HG02642 (cell line): ENCODE data around the gene CRHR1.

Source experiments
- ATAC-seq: cut with Tn5 transposase; IDR thresholded peaks from one replicate; pipeline ENCODE4 v1.9.1; 2021; ENCODE audit warnings: mild to moderate bottlenecking; ENCODE audit not compliant: unreplicated experiment, poor library complexity

CRHR1 gene

DNA sequence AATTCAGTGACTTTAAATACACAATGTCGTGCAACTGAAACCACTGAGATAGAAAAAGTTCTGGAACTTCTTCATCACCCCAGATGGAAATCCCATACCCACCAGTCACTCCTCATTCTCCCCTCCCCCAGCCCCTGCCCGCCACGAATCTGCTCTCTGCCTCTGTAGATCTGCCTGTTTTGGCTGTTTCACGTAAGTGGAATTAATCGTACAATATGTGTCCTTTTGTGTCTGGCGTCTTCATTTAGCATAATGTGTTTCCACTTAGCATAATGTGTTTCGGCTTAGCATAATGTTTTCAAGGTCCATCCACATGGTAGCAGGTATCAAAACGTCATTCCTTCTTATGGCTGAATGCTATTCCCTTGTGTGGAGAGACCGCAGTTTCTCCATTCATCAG, 57.1 kb downstream of the CRHR1 start:
- ATAC-seq = no peak

DNA sequence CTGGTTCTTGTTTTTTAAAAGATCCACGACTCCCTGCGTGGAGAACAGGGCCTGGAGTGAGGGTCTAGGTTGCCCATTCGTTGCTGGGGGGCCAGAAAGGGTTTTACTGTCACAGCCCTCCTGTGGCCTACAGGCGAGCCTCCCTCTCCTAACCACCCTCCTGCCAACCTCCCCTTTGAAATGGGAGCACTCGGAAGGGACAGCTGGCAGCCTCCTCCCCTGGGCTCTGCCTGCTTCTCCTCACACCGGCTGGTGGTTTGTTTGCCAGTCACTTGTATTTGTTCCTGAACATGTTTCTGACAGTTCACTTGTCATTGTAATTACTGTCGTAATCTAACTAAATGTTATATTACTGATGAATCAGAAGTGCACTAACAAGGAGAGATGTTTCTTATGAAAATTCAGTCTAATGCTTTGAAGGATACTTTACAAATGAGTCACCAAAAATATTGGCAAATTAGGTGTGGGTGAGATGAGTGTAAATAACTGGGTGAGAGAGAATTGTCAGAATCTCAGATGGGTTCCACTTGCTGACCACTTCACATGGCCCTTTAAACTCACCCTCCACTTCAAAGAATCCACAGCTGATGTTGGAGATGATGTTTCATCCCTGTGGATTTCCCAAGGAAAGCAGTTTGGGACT, 57.9 kb downstream of the CRHR1 start:
- no peak for ATAC-seq

DNA sequence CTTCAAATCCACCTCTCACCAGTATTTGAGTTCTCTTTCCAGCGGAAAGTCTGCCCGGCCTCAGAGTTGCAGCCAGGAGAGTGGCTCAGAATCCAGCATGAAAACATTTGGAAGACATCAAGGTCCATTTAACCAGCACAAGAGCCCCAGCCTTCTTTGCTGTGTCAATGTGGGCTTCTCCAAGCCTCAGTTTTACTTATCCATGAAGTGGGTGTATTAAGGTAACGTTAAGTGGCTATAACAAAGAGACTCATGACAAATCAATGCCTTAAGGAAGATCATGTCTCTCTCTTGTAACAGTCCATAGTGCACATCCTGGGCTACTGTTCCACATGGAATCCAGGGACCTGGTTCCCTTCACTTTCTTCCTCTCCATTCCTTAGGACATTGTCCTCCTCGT, 59.6 kb downstream of the CRHR1 start:
- no peak for ATAC-seq

DNA sequence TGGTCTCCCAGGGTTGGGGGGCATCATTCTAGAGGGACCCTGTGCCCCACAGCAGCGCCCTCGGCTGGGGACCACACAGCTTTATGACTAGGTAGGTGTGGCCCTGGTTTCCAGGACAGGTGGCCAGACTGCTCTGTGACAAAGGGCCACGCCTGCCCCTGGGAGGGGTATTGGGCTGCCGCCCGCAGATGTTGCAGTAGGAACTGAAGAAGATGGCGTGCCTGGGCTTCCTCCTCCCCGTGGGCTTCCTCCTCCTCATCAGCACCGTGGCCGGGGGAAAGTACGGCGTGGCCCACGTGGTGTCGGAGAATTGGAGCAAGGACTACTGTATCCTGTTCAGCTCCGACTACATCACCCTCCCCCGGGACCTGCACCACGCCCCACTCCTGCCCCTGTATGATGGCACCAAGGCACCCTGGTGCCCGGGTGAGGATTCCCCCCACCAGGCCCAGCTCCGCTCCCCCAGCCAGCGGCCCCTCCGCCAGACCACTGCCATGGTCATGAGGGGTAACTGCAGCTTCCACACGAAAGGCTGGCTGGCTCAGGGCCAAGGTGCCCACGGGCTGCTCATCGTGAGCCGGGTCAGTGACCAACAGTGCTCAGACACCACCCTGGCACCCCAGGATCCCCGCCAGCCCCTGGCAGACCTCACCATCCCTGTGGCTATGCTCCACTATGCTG, 60.7 kb downstream of the CRHR1 start, which contains the start of gene SPPL2C:
Gene SPPL2C (plus strand): TSS at position 187 of the 681 bp plus-strand sequence. CDS start 26 bp downstream, at position 213.
- ATAC-seq = no peak

DNA sequence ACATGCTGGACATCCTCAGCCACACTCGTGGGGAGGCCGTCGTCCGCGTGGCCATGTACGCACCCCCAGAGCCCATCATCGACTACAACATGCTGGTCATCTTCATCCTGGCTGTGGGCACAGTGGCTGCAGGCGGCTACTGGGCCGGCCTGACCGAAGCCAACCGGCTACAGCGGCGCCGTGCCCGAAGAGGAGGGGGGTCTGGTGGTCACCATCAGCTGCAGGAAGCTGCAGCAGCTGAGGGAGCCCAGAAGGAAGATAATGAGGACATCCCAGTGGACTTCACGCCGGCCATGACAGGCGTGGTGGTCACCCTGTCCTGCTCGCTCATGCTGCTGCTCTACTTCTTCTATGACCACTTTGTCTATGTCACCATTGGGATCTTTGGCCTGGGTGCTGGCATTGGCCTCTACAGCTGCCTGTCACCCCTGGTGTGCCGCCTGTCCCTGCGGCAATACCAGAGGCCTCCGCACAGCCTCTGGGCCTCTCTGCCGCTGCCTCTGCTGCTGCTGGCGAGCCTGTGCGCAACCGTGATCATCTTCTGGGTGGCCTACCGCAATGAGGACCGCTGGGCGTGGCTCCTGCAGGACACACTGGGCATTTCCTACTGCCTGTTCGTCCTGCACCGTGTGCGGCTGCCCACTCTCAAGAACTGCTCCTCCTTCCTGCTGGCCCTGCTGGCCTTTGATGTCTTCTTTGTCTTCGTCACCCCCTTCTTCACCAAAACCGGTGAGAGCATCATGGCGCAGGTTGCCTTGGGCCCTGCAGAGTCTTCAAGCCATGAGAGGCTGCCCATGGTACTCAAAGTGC, 61.5 kb downstream of the CRHR1 start:
- no peak for ATAC-seq

DNA sequence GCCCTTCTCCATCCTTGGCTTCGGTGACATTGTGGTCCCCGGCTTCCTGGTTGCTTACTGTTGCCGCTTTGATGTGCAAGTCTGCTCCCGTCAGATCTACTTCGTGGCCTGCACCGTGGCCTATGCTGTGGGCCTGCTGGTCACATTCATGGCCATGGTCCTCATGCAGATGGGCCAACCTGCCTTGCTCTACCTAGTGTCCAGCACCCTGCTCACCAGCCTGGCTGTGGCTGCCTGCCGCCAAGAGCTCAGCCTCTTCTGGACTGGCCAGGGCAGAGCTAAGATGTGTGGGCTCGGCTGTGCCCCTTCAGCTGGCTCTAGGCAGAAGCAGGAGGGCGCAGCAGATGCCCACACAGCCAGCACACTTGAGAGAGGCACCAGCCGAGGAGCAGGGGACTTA, 62.1 kb downstream of the CRHR1 start:
- ATAC-seq = no peak

DNA sequence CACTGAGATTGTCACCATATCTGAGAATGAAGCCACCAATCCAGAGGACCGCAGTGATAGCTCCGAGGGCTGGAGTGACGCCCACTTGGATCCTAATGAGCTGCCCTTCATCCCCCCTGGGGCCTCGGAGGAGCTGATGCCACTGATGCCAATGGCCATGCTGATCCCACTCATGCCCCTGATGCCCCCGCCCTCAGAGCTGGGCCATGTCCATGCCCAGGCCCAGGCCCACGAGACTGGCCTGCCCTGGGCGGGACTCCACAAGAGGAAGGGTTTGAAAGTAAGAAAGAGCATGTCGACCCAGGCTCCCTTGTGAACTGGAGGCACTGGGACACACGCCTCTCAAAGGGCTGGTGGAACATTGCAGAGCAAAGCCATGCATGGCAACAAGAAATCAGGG, 62.5 kb downstream of the CRHR1 start:
- no peak for ATAC-seq

DNA sequence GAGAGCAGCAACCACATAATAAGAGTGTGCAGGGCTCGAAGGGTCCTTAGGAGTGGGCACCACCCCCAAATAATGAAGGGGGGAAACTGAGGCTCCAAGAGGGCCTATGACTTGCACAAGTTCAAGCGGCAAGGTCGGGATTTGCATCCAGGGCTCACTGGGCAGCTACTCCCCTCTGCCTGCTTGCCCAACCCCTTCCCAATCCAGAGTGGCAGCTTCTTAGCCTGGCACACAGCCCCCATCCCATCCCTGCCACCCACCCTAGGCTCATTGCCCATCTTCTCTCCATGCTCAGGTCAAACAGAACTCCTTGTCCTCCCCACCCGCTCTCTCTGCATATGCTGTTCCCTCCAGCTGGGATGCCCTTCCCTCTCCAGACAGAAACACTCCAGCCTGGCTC, 63.0 kb downstream of the CRHR1 start:
- ATAC-seq = no peak

DNA sequence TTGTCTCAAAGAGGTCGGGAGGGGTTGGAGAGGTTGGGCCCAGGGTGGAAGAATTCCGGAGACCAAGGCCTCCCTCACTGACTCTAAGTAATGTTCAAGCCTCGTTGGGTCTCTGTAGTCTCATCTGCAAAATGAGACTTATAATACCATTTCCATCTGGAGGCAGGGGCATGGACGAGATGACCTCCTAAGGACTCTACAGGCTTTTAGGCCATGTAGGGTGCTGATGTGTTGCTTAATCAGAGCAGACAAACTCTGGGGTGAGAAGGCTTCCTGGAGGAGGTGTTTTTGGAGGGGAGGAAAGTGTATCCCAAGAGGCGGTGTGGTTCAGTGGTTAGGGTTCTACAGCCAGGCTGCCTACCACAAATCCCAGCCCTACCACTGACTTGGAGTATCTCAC, 63.6 kb downstream of the CRHR1 start:
- no peak for ATAC-seq

DNA sequence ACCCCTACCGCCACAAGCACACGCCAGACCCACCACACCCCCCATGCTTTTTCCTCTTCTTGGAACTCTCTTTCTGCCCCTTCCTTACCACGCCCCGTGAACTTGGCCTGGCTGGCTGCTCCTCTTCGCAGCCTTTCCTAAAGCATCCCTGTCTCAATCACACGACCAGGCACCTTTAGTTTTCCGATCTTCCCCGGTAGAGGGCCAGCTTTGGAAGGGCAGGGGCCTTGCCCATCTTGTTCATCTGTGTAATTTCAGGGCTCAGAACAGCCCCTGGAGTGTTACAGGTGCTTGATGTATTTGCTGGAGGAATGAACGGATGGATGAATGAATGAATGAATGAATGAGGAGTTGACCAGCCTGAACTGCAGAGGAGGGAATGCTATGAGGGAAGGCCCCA, 64.3 kb downstream of the CRHR1 start:
- ATAC-seq = no peak

DNA sequence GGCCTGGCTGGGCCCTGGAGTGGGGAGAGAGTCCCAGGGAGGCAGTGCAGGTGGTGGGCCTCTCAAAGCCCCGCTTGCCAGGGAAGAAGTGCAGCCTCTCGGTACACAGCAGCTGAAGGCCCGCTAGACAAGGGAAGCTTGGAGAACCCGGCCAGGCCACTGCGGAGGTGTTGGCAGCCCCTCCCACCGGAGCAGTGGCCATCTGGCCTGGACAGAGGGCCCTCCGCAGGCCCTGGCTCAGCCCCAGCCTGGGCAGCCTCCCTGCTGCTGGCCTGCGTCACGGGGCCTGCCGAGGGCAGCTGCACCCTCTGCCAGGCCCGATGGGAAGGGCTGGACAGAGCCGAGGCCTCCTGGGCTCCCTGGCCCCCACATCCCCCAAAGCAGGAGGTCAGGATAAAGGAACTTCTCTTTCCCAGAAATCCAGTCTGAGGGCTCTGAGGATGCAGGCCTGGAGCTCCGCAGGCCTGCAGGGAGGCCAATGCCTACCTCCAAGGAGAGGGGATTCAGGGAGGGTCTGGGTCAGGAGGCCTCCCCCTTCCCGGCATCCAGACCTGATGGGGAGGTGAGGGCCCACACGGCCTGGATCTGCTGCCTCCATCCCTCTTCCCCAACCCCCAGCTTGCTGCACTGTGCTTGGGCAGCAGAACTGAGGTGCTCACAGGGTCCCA, 64.9 kb downstream of the CRHR1 start:
- no peak for ATAC-seq

DNA sequence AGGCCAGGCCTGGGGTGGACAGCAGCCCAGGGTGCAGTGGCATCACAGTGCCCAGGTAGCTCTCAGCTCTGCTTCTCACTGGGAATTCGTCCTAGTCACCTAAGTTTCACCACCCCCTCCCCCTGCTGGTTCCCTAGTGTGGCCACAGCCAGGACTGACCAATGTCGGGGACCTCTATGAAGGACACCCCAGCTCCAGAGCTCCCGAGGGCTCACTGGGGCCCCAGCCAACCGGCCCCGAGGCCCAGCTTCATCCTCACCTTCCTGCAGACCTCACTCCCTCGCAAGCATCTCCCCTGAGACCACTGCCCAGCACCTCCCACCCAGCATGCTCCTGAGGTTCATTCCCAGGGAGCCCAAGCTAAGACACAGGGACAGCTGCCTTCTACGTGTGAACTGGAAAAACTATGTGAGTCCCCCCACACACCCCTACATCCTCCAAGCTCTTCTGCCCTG, 65.4 kb downstream of the CRHR1 start:
- ATAC-seq = no peak

DNA sequence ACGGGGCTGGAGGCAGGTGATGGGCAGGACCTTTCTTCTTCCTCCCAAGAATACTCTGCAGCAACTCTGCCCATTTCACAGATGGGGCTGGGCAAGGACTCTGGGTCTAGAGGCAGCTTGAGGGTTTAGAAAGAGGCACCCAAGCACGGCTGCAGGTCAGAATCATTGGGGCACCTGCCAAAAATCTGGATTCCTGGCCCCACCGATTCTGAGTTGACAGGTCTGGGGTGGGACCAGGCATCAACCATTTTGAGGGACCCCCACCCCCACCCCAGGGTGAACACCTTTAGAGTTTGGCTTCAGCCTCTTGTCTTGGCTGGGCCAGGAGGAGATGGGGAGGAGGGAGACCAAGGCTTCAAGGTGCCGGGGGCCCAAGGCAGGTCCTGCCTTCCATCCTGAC, 65.9 kb downstream of the CRHR1 start:
- no peak for ATAC-seq

DNA sequence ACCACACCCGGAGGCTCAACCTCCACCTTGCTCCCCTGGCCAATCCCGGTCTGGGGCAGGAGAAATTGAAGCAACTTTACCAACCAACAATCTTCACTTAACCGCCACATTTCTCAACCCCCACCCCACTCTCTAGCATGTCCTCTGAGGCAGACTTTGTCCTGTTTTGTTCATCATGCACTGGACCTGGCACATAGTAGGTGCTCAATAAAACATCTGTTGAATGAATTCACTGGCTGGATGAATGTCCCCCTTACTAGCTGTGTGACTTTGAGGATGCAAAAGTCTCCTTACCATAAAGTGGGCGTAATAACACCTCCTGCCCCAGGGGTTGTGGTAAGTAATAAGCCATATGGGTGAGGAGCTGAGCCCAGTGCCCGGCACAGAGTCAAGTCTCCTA, 66.3 kb downstream of the CRHR1 start:
- no peak for ATAC-seq

DNA sequence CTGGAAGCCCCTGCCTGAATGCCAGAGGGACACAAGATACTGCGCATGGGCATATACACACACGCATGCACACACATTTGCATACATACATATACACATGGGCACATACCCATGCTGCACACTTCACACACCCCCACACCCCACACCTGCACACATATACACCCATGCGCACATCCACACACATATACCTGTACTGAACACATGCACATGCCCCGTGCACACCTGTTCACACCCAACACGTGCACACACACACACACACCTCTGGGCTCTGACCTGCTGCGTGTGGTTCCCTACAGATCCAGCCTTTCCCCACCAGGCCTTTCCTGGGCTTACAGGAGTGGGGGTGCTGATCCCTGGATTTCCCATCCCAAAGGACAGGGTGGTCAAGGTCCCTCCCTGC, 66.9 kb downstream of the CRHR1 start:
- no peak for ATAC-seq

DNA sequence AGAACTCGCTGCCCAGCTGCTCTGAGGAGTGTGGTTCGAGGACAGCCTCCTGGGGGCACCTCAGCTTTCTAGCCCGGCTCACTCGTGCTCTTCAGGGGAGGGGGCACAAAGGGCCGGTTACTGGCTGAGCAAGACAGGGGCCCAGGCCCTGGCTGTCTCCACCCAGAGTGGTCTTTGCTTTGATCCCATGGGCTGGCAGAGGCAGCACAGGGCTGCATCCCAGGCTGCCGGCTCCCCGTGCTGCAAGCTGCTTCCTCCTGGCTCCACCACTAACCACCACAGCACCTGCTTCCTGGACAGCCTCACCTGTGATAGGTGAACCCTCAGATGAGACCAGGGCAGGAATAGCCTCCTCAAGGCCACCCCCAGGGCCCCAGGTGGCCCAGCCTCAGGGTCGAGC, 67.3 kb downstream of the CRHR1 start:
- no peak for ATAC-seq

DNA sequence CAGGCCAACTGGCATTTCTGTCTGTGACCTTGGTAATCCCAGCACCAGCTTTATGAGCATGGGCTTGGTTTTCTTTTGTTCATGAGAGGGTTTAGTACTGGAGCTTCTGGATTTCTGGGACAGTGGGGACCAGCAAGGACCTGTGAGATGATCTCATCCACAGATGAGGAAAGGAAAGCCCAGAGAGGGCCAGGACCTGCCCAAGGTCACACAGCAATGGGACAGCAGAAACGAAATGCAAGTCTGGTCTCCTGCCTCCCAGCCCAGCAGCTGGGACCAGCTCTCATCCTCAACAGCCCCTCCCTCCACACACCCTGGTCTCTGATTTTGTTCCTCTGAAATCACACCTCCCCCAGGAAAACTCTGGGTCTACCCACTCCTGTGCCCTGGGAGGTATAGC, 67.8 kb downstream of the CRHR1 start:
- no peak for ATAC-seq

DNA sequence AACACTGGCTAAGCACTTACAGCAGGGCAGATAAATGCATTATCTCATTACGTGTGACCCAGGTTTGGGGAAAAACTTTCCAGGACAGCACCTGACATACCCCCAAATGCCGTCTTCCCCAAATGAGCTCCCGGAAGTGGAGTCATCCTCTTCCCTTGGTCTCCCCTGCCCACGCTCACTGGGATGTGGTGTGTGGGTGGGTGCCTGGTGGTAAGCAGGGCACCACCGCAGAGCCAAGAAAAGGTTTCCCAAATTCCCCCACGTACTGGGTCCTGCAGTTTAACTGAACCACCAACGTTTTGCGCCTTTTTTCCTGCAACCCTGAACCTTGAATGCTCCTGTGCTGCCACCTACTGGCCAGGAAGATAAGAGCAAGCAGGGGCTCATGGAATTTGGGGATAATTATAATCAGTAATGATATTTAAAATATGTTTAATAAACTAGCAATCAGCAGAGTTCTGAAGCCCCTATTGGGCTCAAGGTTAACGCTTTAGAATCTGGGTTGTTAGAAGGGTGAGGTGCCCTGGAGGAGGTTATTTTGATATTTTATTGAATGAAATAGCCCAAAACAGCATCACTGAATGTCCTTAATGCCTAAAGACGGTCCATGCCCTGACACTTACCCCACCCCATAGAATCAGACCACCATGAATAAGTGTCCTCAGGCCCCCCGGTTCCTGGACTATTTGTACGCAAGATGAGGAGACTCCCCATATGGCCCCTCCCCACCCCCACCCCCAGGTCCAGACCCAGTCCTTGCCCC, 68.6 kb downstream of the CRHR1 start:
- ATAC-seq = no peak

DNA sequence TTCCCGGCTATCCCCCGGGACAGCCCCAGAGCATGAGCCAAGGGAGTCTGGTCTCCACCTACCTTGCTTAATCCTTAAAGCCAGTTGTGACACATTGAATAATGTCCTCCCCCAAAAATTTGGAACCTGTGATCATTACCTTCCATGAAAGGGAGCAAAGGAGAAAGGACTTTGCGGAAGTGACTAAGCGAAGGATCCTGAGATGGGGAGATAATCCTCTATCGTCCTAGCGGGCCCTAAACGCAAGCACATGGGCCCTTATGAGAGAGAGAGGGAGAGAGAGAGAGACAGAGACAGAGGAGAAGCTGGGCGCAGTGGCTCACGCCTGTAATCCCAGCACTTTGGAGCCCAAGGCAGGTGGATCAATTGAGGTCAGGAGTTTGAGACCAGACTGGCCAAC, 70.1 kb downstream of the CRHR1 start:
- no peak for ATAC-seq

DNA sequence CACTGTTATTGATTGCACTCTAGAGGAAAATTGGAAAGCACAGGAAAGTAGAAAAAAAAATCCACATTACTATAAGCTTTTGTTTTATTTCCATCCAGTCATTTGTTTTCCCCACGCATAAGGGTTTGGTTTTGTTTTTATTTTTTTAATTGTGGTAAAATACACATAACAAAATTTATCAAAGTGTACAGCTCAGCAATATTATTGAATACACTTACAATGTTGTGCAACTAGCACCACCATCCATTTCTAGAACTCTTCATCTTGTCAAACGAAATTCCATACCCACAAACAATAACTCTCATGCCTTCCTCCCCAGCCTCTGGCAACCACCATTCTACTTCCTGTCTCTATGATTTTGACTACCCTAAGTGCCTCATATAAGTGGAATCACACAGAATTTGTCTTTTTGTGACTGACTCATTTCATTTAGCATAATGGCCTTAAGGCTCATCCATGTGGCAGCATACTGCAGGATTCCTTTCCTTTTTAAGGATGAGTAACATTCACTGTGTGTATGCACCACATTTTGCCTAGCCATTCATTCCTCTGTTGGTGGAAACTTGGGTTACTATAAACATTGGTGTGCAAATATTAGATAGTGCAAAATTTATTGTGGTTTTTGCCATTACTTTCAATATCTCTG, 71.7 kb downstream of the CRHR1 start:
- ATAC-seq = no peak
